Stimulated activated CD8-positive, alpha-beta memory T cell treated with anti-CD3 and anti-CD28 coated beads, Interleukin-15, amount 100 ng/mL, for 4 hours (primary cell): Measurements from ENCODE around the gene RPL7L1.

Source experiments
- DNase-seq, 2 donors: peaks; one replicate each; pipeline ENCODE4 v3.0.0-alpha.2; 2020; ENCODE audit warnings: low read depth in 2 of 2

RPL7L1 gene

DNA sequence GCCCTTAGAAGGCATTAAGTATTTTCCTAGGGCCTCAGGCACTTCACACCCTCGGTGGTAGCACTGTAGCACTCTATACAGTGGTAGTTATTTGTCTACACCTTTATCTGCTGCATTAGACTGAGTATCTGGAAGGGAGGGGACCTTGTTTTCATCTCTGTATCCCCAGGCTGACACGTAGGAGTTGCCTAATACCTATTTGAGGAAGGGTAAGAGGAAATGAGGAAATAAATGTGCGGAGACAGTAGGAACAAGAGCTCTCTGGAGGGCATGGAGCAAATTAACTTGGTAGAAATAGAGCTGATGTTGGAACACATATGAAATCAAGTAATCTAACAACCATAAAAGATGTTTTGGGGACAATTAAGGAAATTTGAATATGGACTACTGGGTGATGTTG lies 53.8 kb downstream of the RPL7L1 start:
- DNase-seq, result no peak

DNA sequence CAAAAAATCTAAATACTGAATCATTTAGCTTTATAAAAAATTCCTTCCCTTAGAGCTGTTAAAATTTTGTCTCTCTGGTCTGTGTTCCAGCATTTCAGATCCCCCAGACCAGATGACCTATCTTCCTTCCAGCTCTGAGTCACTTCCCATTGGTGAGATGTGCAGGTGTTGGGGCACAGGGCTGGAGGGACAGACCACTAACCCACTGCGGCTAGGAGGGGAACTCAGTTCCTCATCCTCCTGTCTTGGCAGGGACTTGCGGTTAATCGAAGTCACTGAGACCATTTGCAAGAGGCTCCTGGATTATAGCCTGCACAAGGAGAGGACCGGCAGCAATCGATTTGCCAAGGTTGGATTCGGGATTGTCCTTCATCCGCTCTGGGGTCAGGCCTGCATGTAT lies 55.9 kb downstream of the RPL7L1 start:
- no peak for DNase-seq

GRCh38 chr6:42936398-42936797 lies 57.0 kb downstream of the RPL7L1 start:
- DNase-seq, result no peak

GRCh38 chr6:42937548-42938427 lies 58.4 kb downstream of the RPL7L1 start:
- no peak for DNase-seq

- DNase-seq, result no peak
Observed at GRCh38 chr6:42938428-42938796, 59.0 kb downstream of the RPL7L1 start.

- no peak for DNase-seq
Observed at GRCh38 chr6:42938987-42939809, 59.8 kb downstream of the RPL7L1 start.
